ENCODE results near the gene CBX1.
A peak's percentile ranks its signal among the peaks of the same experiment; 100 is the strongest.

The CBX1 gene

DNA sequence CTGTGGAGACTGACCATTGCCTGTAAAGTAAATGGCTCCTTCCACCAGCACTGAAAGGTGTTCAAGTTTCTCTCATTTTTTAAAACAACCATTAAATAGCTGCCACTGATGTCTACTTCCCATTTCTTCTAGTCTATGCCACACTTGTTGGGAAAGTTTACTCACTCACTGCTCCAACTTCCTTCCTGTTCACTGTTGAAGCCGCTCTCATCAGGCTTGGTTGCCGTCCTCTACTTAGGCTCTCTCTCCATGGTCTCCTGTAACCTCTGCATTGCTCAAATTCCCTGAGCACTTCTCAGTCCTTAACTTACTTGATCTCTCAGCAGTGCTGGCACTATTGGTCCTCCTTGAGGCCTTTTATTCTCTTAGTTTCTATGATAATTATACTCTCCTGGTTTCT is 38.7 kb upstream of the CBX1 start:
- Histone ChIP-seq H3K9me3 (ENCODE audit: severe bottlenecking) (no peaks in the 10 kb centered on the region), H3K36me3 (ENCODE audit: low read depth) (no peaks in the 10 kb centered on the region), H3K4me1 (ENCODE audit: insufficient read depth, poor library complexity, severe bottlenecking) (no peaks in the 10 kb centered on the region), H3K27ac (ENCODE audit: poor library complexity, severe bottlenecking) (no peak overlapping the region), H3K27me3 (ENCODE audit: insufficient read depth, poor library complexity, severe bottlenecking) (peaks cover 6% of the 10 kb centered on the region), H3K4me3 (ENCODE audit: severe bottlenecking) (no peak overlapping the region)
- ATAC-seq (ENCODE audit: low read depth) (no peak), DNase-seq (ENCODE audit: low spot score) (no peak)
- TF ChIP-seq, protein P1, sequence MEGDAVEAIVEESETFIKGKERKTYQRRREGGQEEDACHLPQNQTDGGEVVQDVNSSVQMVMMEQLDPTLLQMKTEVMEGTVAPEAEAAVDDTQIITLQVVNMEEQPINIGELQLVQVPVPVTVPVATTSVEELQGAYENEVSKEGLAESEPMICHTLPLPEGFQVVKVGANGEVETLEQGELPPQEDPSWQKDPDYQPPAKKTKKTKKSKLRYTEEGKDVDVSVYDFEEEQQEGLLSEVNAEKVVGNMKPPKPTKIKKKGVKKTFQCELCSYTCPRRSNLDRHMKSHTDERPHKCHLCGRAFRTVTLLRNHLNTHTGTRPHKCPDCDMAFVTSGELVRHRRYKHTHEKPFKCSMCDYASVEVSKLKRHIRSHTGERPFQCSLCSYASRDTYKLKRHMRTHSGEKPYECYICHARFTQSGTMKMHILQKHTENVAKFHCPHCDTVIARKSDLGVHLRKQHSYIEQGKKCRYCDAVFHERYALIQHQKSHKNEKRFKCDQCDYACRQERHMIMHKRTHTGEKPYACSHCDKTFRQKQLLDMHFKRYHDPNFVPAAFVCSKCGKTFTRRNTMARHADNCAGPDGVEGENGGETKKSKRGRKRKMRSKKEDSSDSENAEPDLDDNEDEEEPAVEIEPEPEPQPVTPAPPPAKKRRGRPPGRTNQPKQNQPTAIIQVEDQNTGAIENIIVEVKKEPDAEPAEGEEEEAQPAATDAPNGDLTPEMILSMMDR (IDR thresholded peaks at IDR 0.05; ENCODE audit: poor library complexity, severe bottlenecking): no peak

DNA sequence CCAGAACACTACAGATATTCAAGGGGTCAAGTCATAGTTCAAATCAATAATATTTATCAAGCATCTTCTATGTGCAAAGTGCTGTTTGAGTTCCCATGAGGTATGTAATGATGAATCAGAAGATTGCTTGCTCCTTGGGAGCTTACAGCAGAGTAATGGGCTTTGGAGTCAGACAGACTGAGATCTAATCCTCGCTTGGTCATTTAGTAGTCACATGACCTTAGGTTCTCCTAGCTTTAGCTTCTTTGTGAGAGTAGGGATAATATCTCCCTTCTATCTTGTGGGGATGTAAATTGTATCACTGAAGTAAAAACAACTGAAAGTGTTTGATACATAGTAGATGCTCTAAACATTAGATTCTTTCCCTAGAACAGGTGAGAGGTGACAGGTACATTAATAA is 36.4 kb upstream of the CBX1 start:
- H3K27ac ChIP-seq (ENCODE audit: poor library complexity, severe bottlenecking): no peak overlapping the region
- TF ChIP-seq, protein P1 (IDR thresholded peaks at IDR 0.05; ENCODE audit: poor library complexity, severe bottlenecking): no peak
- H3K4me3 ChIP-seq (ENCODE audit: severe bottlenecking): no peak overlapping the region
- no peaks in the 10 kb centered on the region for H3K4me1 ChIP-seq (ENCODE audit: insufficient read depth, poor library complexity, severe bottlenecking)
- H3K9me3 ChIP-seq (ENCODE audit: severe bottlenecking): no peaks in the 10 kb centered on the region
- no peaks in the 10 kb centered on the region for H3K27me3 ChIP-seq (ENCODE audit: insufficient read depth, poor library complexity, severe bottlenecking)
- DNase-seq (ENCODE audit: low spot score) (no peak), ATAC-seq (ENCODE audit: low read depth) (no peak)
- no peaks in the 10 kb centered on the region for H3K36me3 ChIP-seq (ENCODE audit: low read depth)

DNA sequence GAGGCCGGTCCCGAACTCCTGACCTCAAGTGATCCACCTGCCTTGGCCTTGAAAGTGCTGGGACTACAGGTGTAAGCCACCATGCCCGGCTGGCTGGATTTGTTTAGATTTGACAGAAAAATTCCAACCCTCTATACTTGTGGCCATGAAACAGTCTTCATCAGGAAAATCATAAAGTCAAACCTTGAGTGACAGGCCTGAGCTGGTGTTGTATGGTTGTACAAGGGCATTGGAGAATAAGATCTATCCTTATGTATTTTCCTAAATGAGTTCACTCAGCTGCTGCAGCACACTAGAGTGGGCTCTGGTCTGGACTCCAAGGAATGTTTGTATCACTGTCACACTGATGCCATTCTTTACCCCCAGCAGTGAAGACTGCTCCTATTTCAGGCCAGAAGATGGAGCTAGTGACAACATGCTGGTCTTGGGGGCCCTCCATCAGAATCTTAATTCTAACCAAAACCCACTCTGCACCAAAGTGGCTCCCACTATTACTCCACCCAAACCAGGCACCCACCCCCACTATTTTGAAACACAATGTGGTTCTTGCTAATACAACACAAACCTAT is 33.7 kb upstream of the CBX1 start:
- no peak for ATAC-seq (ENCODE audit: low read depth)
- no peaks in the 10 kb centered on the region for H3K36me3 ChIP-seq (ENCODE audit: low read depth)
- no peaks in the 10 kb centered on the region for H3K4me1 ChIP-seq (ENCODE audit: insufficient read depth, poor library complexity, severe bottlenecking)
- DNase-seq (ENCODE audit: low spot score): no peak
- no peak overlapping the region for H3K27ac ChIP-seq (ENCODE audit: poor library complexity, severe bottlenecking)
- no peaks in the 10 kb centered on the region for H3K9me3 ChIP-seq (ENCODE audit: severe bottlenecking)
- H3K27me3 ChIP-seq (ENCODE audit: insufficient read depth, poor library complexity, severe bottlenecking): no peaks in the 10 kb centered on the region
- no peak overlapping the region for H3K4me3 ChIP-seq (ENCODE audit: severe bottlenecking)
- TF ChIP-seq, protein P1 (IDR thresholded peaks at IDR 0.05; ENCODE audit: poor library complexity, severe bottlenecking): peak; percentile 9

DNA sequence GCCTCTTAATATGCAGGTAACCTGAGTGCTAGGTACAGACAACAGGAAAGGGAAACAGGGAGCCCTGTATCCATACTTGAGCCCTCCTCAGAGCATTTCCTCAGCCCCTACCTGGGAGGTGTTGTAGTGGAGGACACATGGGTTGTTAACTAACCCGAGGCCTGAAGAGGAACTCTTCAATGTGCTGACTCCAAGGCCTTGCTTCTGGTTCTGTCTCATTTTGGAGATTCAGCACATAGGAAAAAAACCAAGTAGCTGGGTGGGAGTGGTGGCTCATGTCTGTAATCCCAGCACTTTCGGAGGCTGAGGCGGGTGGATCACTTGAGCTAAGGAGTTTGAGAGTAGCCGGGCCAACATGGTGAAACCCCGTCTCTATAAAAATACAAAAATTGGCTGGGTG is 31.1 kb upstream of the CBX1 start:
- Histone ChIP-seq H3K9me3 (ENCODE audit: severe bottlenecking) (no peaks in the 10 kb centered on the region), H3K4me1 (ENCODE audit: insufficient read depth, poor library complexity, severe bottlenecking) (peaks cover 8% of the 10 kb centered on the region), H3K4me3 (ENCODE audit: severe bottlenecking) (no peak overlapping the region), H3K27ac (ENCODE audit: poor library complexity, severe bottlenecking) (no peak overlapping the region), H3K36me3 (ENCODE audit: low read depth) (no peaks in the 10 kb centered on the region), H3K27me3 (ENCODE audit: insufficient read depth, poor library complexity, severe bottlenecking) (no peaks in the 10 kb centered on the region)
- ATAC-seq (ENCODE audit: low read depth) (no peak), DNase-seq (ENCODE audit: low spot score) (peak; percentile 2)
- TF ChIP-seq, protein P1 (IDR thresholded peaks at IDR 0.05; ENCODE audit: poor library complexity, severe bottlenecking): no peak

DNA sequence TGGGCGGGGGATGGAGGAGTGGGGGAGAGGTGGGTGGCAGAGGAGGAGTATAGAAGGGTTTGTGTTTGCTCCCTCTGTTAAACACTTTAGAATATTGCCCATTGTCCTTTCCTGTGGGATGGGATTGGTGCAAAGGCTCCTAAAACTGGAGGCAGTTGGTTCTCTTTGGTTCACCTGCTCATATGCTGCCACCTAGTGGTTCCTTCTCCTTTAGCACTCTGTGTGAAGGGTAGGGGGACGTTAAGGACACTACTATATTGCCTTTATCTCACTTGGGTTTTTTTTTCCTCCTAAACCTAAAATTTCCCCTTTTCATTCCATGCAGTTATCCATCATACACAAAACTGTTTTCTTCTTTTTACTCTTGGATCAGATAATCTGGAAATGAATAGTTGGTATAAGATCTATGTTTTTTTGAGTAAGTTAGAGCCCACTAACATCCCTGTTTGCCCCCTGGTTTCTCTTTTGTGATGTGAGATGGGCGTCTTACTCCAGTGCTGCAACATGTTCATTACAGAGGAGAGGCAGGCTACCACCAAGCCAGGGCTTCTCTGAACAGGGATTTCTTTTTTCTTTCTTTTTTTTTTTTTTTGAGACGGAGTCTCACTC is 30.0 kb upstream of the CBX1 start:
- H3K4me3 ChIP-seq (ENCODE audit: severe bottlenecking): no peak overlapping the region
- no peak overlapping the region for H3K27ac ChIP-seq (ENCODE audit: poor library complexity, severe bottlenecking)
- H3K27me3 ChIP-seq (ENCODE audit: insufficient read depth, poor library complexity, severe bottlenecking): no peaks in the 10 kb centered on the region
- DNase-seq (ENCODE audit: low spot score) (peak; percentile 19), ATAC-seq (ENCODE audit: low read depth) (peak; percentile 67)
- TF ChIP-seq, protein P1 (IDR thresholded peaks at IDR 0.05; ENCODE audit: poor library complexity, severe bottlenecking): peak; percentile 91
- H3K4me1 ChIP-seq (ENCODE audit: insufficient read depth, poor library complexity, severe bottlenecking): peaks cover 16% of the 10 kb centered on the region
- no peaks in the 10 kb centered on the region for H3K36me3 ChIP-seq (ENCODE audit: low read depth)
- no peaks in the 10 kb centered on the region for H3K9me3 ChIP-seq (ENCODE audit: severe bottlenecking)
